ENCODE data around the gene TOM1L2. TPM values are rescaled to one million over a fixed set of nuclear protein-coding genes. Genes with fewer than 3 reads are reported as not detected.

TOM1L2 gene
- total and polyA plus RNA-seq, 2 experiments from 2014 or later, result 21.5 to 29.6 TPM

- Histone ChIP-seq H3K9me3 (ENCODE audit: low read depth) (no peaks in the 10 kb centered on the region), H3K79me2 (peaks cover 30% of the 10 kb centered on the region), H4K20me1 (ENCODE audit: insufficient read depth, poor library complexity, severe bottlenecking) (peaks cover 36% of the 10 kb centered on the region), H3K27me3 (no peaks in the 10 kb centered on the region), H3K9me2 (replicated peaks; ENCODE audit: insufficient read depth) (no peaks in the 10 kb centered on the region), H3K27ac (no peak overlapping the region), H3K36me3 (replicated peaks; ENCODE audit: insufficient read depth, low read depth) (no peaks in the 10 kb centered on the region), H3K4me3 (no peak overlapping the region), H3K4me2 (no peak overlapping the region), H2AFZ (no peak overlapping the region), H3K4me1 (ENCODE audit: insufficient read depth) (peaks cover 30% of the 10 kb centered on the region)
- DNase-seq (ENCODE audit: low spot score), result no peak
- WGBS (ENCODE audit: low lambda C conversion rate, missing lambda C conversion rate), result 96% methylated on average over 8 of the region's 10 CpGs
- TF ChIP-seq CTCF (IDR thresholded peaks at IDR 0.05; ENCODE audit: poor library complexity) (no peak), EZH2 (IDR thresholded peaks at IDR 0.05; ENCODE audit: borderline replicate concordance) (no peak), EZH2phosphoT487 (IDR thresholded peaks at IDR 0.05; ENCODE audit: low read depth, severe bottlenecking, unreplicated experiment) (no peak)
These were observed 154.7 kb downstream of the TOM1L2 start for GRCh38 chr17:17817552-17817947.

GRCh38 chr17:17816831-17817551, 155.2 kb downstream of the TOM1L2 start:
- Histone ChIP-seq H3K27ac (no peak overlapping the region), H4K20me1 (ENCODE audit: insufficient read depth, poor library complexity, severe bottlenecking) (peaks cover 36% of the 10 kb centered on the region)
- DNase-seq (ENCODE audit: low spot score), result no peak

DNA sequence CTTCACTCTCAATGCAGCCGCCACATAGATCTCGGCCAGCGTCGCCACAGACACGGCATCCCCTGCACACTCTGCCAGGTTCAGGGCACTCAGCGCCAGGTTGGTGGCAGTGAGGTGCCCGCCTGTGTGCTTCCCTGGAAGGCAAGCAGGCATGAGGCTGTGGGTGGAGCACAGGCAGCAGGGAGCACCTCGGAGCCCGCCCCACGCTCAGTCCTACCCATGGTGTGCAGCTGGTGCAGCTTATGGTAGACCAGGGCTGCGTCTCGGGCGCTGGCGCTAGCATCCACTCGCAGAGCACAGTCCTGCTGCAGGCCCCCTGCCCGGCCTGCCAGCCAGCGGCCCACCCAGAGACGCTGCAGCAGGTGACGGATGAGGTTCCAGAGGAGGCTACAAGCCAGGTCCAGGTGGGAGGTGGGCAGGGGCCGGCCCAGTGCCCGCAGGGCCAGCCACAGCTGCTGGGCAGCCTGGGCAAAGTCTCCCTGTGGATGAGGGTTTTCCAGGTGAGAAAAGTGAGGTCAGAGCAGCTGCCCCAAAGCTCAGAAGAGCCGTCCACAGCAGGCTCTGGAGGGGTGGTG, 155.9 kb downstream of the TOM1L2 start:
- Histone ChIP-seq H3K4me1 (ENCODE audit: insufficient read depth) (peaks cover 26% of the 10 kb centered on the region), H3K4me3 (no peak overlapping the region), H3K9me2 (replicated peaks; ENCODE audit: insufficient read depth) (no peaks in the 10 kb centered on the region), H3K79me2 (peaks cover 18% of the 10 kb centered on the region), H2AFZ (no peak overlapping the region), H3K9me3 (ENCODE audit: low read depth) (no peaks in the 10 kb centered on the region), H3K4me2 (no peak overlapping the region), H3K36me3 (replicated peaks; ENCODE audit: insufficient read depth, low read depth) (no peaks in the 10 kb centered on the region), H4K20me1 (ENCODE audit: insufficient read depth, poor library complexity, severe bottlenecking) (peaks cover 32% of the 10 kb centered on the region), H3K27me3 (no peaks in the 10 kb centered on the region), H3K27ac (no peak overlapping the region)
- WGBS (ENCODE audit: low lambda C conversion rate, missing lambda C conversion rate), result 96% methylated on average over 22 of the region's 22 CpGs
- TF ChIP-seq EZH2 (IDR thresholded peaks at IDR 0.05; ENCODE audit: borderline replicate concordance) (no peak), EZH2phosphoT487 (IDR thresholded peaks at IDR 0.05; ENCODE audit: low read depth, severe bottlenecking, unreplicated experiment) (no peak), CTCF (IDR thresholded peaks at IDR 0.05; ENCODE audit: poor library complexity) (no peak)
- DNase-seq (ENCODE audit: low spot score), result no peak

More at GRCh38 chr17:17816831-17817551, 155.2 kb downstream of the TOM1L2 start:
- H3K4me1 ChIP-seq (ENCODE audit: insufficient read depth), result peaks cover 26% of the 10 kb centered on the region
- H3K4me2 ChIP-seq, result no peak overlapping the region
- peaks cover 25% of the 10 kb centered on the region for H3K79me2 ChIP-seq
- no peaks in the 10 kb centered on the region for H3K9me3 ChIP-seq (ENCODE audit: low read depth)
- TF ChIP-seq EZH2phosphoT487 (IDR thresholded peaks at IDR 0.05; ENCODE audit: low read depth, severe bottlenecking, unreplicated experiment), result no peak
- TF ChIP-seq CTCF (IDR thresholded peaks at IDR 0.05; ENCODE audit: poor library complexity), result no peak
- TF ChIP-seq EZH2 (IDR thresholded peaks at IDR 0.05; ENCODE audit: borderline replicate concordance), result no peak
- no peak overlapping the region for H3K4me3 ChIP-seq
- WGBS (ENCODE audit: low lambda C conversion rate, missing lambda C conversion rate), result 93% methylated on average over 24 of the region's 24 CpGs
- H3K36me3 ChIP-seq (replicated peaks; ENCODE audit: insufficient read depth, low read depth), result no peaks in the 10 kb centered on the region
- H3K9me2 ChIP-seq (replicated peaks; ENCODE audit: insufficient read depth), result no peaks in the 10 kb centered on the region
- no peak overlapping the region for H2AFZ ChIP-seq
- no peaks in the 10 kb centered on the region for H3K27me3 ChIP-seq
